HFF-Myc (cell line): ENCODE results near the gene ARHGAP45.

Source experiments
- DNase-seq: peaks from one replicate; pipeline ENCODE4 v3.0.0-alpha.2; 2011; ENCODE audit warnings: low read depth; ENCODE audit errors: extremely low read depth
- H3K4me3 ChIP-seq: replicated peaks from 2 replicates; pipeline ENCODE4 v1.5.1; 2011; ENCODE audit warnings: low read depth, mild to moderate bottlenecking, control low read depth, low read length
- CTCF ChIP-seq: IDR thresholded peaks from 2 replicates; pipeline ENCODE4 v1.5.1; 2012; ENCODE audit warnings: mild to moderate bottlenecking, low read depth, low read length, control low read depth; ENCODE audit errors: missing control alignments

The ARHGAP45 gene

GRCh38 chr19:1068009-1069001 is 1.3 kb downstream of the ARHGAP45 start:
- DNase-seq = no peak
- TF ChIP-seq CTCF = no peak
- H3K4me3 ChIP-seq = no peak overlapping the region

- TF ChIP-seq CTCF = no peak
- no peak for DNase-seq
- H3K4me3 ChIP-seq = no peak overlapping the region
Measured at GRCh38 chr19:1069009-1069779, 2.2 kb downstream of the ARHGAP45 start.

- H3K4me3 ChIP-seq = peak overlapping the region; percentile 31
- no peak for DNase-seq
- TF ChIP-seq CTCF = peak; percentile 21
Measured at GRCh38 chr19:1070576-1070930, 3.6 kb downstream of the ARHGAP45 start.

- peak overlapping the region; percentile 31 for H3K4me3 ChIP-seq
- no peak for DNase-seq
- no peak for TF ChIP-seq CTCF
Measured at GRCh38 chr19:1070931-1071791, 4.2 kb downstream of the ARHGAP45 start.

GRCh38 chr19:1072371-1073015 is 5.5 kb downstream of the ARHGAP45 start:
- DNase-seq = no peak
- TF ChIP-seq CTCF = no peak
- no peak overlapping the region for H3K4me3 ChIP-seq
